ENCODE results near the gene SERPINI1. TPM values are rescaled to one million over a fixed set of nuclear protein-coding genes. Genes with fewer than 3 reads are reported as not detected.

The SERPINI1 gene
- total and polyA plus RNA-seq, 9 of the 15 experiments (the other 6 are each of a cell fraction or from before 2014, with no cell fraction given), result 1.6 to 9.9 (median 3.5) TPM

DNA sequence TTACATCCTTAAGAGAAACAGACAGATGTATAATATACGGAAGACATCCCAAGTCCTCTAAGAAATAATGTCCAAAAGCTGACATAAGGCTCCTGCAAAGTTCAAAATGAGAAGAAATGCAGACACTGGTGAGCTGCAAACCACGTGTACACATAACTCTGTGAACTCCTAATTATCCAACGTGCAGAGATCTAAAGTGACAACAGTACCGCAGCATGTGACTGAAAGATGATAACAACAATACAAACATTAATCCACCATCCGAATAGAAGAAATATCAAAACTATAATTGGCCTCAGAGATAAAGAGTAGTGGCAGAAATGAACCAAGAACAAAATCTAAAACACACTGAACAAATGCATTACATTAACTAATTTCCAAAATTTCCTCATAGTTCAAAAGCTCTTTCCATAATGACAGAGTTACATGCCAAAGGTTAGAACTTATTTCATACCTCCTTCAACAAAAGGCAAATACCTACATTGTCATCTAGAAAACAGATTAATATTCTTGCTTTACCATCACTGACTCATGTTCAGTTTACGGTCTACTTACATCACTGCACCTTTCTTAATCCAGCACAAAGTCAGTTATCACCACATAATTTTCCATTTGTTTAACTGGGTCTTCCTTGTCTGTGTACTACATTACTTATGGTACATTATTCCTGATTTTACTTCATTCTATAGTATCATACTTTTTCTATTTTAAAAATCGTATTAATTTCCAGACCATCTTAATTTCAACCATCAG, 3.0 kb upstream of the SERPINI1 start (continued):
- TF ChIP-seq, protein P1, sequence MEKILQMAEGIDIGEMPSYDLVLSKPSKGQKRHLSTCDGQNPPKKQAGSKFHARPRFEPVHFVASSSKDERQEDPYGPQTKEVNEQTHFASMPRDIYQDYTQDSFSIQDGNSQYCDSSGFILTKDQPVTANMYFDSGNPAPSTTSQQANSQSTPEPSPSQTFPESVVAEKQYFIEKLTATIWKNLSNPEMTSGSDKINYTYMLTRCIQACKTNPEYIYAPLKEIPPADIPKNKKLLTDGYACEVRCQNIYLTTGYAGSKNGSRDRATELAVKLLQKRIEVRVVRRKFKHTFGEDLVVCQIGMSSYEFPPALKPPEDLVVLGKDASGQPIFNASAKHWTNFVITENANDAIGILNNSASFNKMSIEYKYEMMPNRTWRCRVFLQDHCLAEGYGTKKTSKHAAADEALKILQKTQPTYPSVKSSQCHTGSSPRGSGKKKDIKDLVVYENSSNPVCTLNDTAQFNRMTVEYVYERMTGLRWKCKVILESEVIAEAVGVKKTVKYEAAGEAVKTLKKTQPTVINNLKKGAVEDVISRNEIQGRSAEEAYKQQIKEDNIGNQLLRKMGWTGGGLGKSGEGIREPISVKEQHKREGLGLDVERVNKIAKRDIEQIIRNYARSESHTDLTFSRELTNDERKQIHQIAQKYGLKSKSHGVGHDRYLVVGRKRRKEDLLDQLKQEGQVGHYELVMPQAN (IDR thresholded peaks at IDR 0.05; ENCODE audit: borderline replicate concordance), result peak; percentile 75
- TF ChIP-seq HNRNPLL (IDR thresholded peaks at IDR 0.05; ENCODE audit: low read depth, low read length, poor library complexity, severe bottlenecking) (no peak), NFXL1 (CRISPR knock-in tag; IDR thresholded peaks at IDR 0.05) (no peak), SMARCE1 (IDR thresholded peaks at IDR 0.05) (0 out of 2 replicates have a peak, but pooled peaks have one; percentile 12), HDAC2 (IDR thresholded peaks at IDR 0.05) (0 out of 2 replicates have a peak, but pooled peaks have one; percentile 22), ZZZ3 (IDR thresholded peaks at IDR 0.05) (no peak), NCOR1 (IDR thresholded peaks at IDR 0.05) (no peak), TAF9B (IDR thresholded peaks at IDR 0.05; ENCODE audit: partially characterized antibody) (peak; percentile 4), ZNF444 (CRISPR knock-in tag; IDR thresholded peaks at IDR 0.05) (no peak)
- TF ChIP-seq, protein P2, sequence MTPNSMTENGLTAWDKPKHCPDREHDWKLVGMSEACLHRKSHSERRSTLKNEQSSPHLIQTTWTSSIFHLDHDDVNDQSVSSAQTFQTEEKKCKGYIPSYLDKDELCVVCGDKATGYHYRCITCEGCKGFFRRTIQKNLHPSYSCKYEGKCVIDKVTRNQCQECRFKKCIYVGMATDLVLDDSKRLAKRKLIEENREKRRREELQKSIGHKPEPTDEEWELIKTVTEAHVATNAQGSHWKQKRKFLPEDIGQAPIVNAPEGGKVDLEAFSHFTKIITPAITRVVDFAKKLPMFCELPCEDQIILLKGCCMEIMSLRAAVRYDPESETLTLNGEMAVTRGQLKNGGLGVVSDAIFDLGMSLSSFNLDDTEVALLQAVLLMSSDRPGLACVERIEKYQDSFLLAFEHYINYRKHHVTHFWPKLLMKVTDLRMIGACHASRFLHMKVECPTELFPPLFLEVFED (CRISPR knock-in tag; conservative IDR thresholded peaks at IDR 0.05), result no peak
- TF ChIP-seq, protein P3, sequence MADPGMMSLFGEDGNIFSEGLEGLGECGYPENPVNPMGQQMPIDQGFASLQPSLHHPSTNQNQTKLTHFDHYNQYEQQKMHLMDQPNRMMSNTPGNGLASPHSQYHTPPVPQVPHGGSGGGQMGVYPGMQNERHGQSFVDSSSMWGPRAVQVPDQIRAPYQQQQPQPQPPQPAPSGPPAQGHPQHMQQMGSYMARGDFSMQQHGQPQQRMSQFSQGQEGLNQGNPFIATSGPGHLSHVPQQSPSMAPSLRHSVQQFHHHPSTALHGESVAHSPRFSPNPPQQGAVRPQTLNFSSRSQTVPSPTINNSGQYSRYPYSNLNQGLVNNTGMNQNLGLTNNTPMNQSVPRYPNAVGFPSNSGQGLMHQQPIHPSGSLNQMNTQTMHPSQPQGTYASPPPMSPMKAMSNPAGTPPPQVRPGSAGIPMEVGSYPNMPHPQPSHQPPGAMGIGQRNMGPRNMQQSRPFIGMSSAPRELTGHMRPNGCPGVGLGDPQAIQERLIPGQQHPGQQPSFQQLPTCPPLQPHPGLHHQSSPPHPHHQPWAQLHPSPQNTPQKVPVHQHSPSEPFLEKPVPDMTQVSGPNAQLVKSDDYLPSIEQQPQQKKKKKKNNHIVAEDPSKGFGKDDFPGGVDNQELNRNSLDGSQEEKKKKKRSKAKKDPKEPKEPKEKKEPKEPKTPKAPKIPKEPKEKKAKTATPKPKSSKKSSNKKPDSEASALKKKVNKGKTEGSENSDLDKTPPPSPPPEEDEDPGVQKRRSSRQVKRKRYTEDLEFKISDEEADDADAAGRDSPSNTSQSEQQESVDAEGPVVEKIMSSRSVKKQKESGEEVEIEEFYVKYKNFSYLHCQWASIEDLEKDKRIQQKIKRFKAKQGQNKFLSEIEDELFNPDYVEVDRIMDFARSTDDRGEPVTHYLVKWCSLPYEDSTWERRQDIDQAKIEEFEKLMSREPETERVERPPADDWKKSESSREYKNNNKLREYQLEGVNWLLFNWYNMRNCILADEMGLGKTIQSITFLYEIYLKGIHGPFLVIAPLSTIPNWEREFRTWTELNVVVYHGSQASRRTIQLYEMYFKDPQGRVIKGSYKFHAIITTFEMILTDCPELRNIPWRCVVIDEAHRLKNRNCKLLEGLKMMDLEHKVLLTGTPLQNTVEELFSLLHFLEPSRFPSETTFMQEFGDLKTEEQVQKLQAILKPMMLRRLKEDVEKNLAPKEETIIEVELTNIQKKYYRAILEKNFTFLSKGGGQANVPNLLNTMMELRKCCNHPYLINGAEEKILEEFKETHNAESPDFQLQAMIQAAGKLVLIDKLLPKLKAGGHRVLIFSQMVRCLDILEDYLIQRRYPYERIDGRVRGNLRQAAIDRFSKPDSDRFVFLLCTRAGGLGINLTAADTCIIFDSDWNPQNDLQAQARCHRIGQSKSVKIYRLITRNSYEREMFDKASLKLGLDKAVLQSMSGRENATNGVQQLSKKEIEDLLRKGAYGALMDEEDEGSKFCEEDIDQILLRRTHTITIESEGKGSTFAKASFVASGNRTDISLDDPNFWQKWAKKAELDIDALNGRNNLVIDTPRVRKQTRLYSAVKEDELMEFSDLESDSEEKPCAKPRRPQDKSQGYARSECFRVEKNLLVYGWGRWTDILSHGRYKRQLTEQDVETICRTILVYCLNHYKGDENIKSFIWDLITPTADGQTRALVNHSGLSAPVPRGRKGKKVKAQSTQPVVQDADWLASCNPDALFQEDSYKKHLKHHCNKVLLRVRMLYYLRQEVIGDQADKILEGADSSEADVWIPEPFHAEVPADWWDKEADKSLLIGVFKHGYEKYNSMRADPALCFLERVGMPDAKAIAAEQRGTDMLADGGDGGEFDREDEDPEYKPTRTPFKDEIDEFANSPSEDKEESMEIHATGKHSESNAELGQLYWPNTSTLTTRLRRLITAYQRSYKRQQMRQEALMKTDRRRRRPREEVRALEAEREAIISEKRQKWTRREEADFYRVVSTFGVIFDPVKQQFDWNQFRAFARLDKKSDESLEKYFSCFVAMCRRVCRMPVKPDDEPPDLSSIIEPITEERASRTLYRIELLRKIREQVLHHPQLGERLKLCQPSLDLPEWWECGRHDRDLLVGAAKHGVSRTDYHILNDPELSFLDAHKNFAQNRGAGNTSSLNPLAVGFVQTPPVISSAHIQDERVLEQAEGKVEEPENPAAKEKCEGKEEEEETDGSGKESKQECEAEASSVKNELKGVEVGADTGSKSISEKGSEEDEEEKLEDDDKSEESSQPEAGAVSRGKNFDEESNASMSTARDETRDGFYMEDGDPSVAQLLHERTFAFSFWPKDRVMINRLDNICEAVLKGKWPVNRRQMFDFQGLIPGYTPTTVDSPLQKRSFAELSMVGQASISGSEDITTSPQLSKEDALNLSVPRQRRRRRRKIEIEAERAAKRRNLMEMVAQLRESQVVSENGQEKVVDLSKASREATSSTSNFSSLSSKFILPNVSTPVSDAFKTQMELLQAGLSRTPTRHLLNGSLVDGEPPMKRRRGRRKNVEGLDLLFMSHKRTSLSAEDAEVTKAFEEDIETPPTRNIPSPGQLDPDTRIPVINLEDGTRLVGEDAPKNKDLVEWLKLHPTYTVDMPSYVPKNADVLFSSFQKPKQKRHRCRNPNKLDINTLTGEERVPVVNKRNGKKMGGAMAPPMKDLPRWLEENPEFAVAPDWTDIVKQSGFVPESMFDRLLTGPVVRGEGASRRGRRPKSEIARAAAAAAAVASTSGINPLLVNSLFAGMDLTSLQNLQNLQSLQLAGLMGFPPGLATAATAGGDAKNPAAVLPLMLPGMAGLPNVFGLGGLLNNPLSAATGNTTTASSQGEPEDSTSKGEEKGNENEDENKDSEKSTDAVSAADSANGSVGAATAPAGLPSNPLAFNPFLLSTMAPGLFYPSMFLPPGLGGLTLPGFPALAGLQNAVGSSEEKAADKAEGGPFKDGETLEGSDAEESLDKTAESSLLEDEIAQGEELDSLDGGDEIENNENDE (IDR thresholded peaks at IDR 0.05; ENCODE audit: low read depth, low read length), result no peak
- TF ChIP-seq, protein P4, sequence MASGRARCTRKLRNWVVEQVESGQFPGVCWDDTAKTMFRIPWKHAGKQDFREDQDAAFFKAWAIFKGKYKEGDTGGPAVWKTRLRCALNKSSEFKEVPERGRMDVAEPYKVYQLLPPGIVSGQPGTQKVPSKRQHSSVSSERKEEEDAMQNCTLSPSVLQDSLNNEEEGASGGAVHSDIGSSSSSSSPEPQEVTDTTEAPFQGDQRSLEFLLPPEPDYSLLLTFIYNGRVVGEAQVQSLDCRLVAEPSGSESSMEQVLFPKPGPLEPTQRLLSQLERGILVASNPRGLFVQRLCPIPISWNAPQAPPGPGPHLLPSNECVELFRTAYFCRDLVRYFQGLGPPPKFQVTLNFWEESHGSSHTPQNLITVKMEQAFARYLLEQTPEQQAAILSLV (tag; IDR thresholded peaks at IDR 0.05), result no peak

Measured in K562 (cell line).